HG03045 (cell line): ENCODE results near the gene GANC.
"Not testable (repeated sequence)": the region's sequence is repeated elsewhere in the genome, so short reads cannot be mapped to it uniquely, and the experiment has no call there.

Source experiments
- ATAC-seq: cut with Tn5 transposase; IDR thresholded peaks from one replicate; pipeline ENCODE4 v1.9.1; 2021; ENCODE audit warnings: mild to moderate bottlenecking, moderate library complexity; ENCODE audit not compliant: unreplicated experiment

The GANC gene

GRCh38 chr15:42283671-42284070 lies 10.7 kb downstream of the GANC start:
- ATAC-seq = no peak

- no peak for ATAC-seq
Measured at GRCh38 chr15:42284551-42284950, 11.6 kb downstream of the GANC start.

DNA sequence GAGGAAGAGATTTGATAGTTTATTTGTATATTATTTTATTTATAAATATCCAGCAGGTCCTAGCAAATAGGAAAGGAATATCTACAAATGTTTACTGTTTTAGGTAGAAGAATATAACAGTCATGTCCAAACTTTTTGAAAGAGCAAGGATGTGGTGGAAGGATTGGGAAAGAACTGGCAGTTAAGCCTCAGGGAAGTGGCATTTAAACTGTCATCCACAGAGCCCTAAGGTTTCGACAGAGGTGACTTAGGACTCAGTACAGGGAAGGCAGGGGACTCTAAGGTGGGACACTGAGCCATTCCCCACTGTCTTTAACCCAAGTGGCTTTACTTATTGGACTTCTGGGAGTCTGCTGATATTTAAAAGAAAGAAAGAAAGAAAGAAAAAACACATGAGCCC lies 12.0 kb downstream of the GANC start:
- ATAC-seq = no peak

- ATAC-seq = no peak
Measured at GRCh38 chr15:42286445-42287029, 13.5 kb downstream of the GANC start.

- ATAC-seq = no peak
Measured at GRCh38 chr15:42287931-42288330, 14.9 kb downstream of the GANC start.

- no peak for ATAC-seq
Measured at GRCh38 chr15:42289166-42289565, 16.2 kb downstream of the GANC start.

GRCh38 chr15:42301004-42301403 lies 28.0 kb downstream of the GANC start:
- not testable (repeated sequence) for ATAC-seq

DNA sequence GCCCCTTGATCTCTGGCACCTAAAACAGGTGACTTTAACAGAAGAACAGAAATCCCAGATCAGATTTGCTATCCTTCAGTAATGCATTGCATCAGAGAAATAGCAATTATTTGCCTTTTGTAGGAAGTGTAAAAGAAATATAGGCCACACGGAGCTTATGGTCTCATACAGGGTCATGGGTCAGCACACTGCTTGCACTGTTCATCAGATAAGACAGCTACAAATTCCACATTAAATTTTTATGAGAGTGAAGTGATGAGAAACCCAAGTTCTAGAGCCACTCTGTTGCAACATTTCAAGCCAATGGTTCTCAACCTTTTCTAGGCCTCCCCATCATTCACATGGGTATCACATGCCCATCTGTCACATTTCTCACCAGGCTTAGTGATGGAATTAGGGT lies 33.7 kb downstream of the GANC start:
- no peak for ATAC-seq

DNA sequence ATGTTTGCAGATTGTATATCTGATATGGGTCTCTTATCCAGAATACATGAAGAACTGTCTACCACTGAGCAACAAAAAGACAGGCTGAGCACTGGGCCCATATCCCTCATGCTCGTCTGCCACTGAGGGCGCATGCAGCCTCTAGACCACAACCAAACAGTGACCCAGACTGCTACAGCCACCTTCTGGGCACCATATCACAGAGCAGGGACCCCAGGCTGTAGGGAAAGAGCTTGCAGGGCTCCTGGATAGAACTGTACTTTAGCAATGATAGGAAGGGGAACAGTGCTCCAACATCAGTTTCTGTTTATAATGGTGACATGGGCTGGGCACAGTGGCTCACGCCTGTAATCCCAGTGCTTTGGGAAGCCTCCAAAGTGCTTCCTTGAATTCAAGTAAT lies 40.5 kb downstream of the GANC start:
- no peak for ATAC-seq

GRCh38 chr15:42314818-42315217 lies 41.8 kb downstream of the GANC start:
- no peak for ATAC-seq

- no peak for ATAC-seq
Measured at GRCh38 chr15:42315521-42315920, 42.5 kb downstream of the GANC start.

DNA sequence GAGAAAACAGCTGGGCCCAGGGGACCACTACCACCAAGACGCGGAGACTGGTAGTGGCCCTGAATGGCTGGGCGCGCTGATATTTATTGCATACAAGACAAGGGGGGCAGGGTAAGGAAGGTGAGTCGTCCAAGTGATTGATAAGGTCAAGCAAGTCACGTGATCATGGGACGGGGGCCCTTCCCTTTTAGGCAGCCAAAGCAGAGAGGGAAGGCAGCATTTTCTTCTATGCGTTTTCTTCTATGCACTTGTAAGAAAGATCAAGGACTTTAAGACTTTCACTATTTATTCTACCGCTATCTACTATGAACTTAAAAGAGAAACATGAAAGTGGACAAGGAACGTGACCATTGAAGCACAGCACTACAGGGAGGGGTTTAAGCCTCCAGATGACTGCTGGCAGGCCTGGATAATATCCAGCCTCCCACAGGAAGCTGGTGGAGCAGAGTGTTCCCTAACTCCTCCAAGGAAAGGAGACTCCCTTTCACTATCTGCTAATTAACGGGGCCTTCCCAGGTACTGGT lies 43.3 kb downstream of the GANC start:
- not testable (repeated sequence) for ATAC-seq

GRCh38 chr15:42319206-42319605 lies 46.2 kb downstream of the GANC start:
- no peak for ATAC-seq

- no peak for ATAC-seq
Measured at GRCh38 chr15:42324308-42324707, 51.3 kb downstream of the GANC start.

DNA sequence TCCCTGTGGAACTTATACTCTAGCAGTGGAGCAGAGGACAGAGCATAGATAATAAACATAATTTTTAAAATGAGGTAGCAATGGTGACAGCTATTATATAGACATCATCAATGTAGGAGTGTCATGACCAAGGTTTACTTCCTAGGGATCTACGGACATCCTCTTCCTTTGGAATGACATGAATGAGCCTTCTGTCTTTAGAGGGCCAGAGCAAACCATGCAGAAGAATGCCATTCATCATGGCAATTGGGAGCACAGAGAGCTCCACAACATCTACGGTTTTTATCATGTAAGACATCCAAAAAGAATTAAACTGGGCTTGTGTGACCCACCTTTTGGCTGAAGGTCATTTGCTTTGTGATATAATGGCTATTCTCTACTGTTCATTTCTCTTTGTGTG lies 56.2 kb downstream of the GANC start:
- ATAC-seq = no peak

GRCh38 chr15:42329992-42330391 lies 57.0 kb downstream of the GANC start:
- ATAC-seq = no peak

GRCh38 chr15:42331235-42331634 lies 58.2 kb downstream of the GANC start:
- ATAC-seq = no peak

- no peak for ATAC-seq
Measured at GRCh38 chr15:42332331-42332730, 59.3 kb downstream of the GANC start.

DNA sequence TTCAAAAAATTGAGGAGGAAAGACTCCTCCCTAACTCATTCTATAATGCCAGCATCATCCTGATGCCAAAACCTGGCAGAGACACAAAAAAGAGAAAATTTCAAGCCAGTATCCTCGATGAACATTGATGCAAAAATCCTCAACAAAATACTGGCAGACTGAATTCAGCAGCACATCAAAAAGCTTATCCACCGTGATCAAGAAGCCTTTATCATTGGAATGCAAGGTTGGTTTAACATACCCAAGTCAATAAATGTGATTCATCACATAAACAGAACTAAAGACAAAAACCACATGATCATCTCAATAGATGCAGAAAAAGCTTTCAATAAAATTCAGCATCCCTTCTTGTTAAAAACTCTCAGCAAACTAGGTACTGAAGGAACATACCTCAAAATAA lies 62.1 kb downstream of the GANC start:
- ATAC-seq = no peak

DNA sequence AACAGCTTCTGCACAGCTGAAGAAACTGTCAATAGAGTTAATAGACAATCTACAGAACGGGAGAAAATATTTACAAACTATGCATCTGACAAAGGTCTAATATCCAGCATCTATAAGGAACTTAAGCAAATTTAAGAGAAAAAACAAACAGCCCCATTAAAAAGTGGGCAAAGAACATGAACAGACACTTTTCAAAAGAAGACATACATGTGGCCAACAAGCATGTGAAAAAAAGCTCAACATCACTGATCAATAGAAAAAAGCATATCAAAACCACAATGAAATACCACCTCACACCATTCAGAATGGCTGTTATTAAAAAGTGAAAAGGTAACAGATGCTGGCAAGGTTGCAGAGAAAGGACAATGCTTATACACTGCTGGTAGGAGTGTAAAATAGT lies 63.6 kb downstream of the GANC start:
- not testable (repeated sequence) for ATAC-seq

DNA sequence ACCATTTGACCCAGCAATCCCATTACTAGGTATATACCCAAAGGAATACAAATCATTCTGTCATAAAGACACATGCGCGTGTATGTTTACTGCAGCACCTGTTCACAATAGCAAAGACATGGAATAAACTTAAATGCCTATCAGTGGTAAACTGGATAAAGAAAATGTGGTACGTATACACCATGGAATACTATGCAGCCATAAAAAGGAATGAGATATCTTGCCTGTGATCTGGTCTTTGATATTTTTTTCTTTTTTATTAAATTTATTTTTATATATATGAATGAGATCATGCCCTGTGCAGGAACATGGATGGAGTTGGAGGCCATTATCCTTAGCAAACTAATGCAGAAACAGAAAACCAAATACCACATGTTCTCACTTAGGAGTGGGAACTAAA lies 64.1 kb downstream of the GANC start:
- ATAC-seq = not testable (repeated sequence)

DNA sequence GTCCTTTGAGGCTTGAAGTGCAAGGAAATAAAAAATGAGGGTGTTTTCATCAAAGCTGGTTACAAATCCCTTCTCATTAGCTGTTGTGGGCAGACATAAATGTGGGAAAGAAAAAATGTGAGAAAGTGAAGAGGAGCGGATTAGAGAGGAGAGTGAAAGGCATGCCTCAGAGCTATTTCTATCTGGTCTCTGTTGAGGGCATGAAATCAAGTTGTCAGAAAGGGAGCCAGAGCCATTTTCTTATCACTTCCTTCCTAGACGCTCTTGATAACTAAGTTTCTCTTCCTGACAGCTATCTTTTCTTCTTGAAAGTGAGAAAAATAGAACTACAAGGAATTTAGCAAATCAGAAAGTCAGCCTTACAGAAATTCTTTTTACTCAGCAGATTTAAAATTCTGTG lies 65.5 kb downstream of the GANC start:
- no peak for ATAC-seq

DNA sequence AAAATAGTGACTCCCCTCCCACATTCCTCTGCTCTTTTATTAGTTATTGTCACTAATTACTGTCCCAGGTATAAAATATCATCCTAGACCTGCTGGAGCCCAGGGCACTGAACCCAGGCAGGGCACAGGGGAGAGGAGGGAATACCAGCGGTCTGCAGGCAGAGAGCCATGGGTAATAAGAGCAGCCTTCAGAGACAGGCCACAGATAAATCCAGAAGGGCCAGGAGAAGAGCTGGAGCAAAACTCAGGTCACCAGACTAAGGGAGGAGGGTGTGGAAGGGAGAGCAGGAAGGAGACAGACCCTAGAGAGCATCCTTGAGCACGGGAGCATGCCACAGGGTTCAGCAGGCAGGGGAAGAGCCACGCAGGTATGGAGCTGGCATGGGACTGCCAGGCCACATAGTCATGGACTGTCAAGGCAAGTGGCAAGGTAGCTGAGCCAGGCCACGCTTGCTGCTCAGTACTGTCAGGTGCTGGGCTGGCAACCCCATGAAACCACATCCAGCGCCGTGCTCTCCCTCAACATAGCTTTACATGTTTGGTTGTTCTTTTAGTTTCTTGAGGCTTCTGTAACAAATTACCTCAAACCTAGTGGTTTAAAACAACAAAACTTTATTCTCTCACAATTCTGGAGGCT lies 70.7 kb downstream of the GANC start:
- ATAC-seq = no peak
